Fibroblast of lung (primary cell): Measurements from ENCODE around the gene WSB2. TPM values are rescaled to one million over a fixed set of nuclear protein-coding genes. Genes with fewer than 3 reads are reported as not detected.
A peak's percentile ranks its signal among the peaks of the same experiment; 100 is the strongest.

Experiments
- DNase-seq, 2 donors: peaks; one replicate each; pipeline versions ENCODE4 v3.0.0 to v3.0.0-alpha.2; 2010; ENCODE audit warnings: low read depth in 2 of 2
- H2AFZ ChIP-seq: 2 replicates; pipeline ENCODE4 v1.5.1; 2012; ENCODE audit warnings: low read length, control low read depth, inconsistent platforms
- H3K27ac ChIP-seq: 2 replicates; pipeline ENCODE4 v1.5.1; 2011; ENCODE audit warnings: low read length, control low read depth; ENCODE audit not compliant: insufficient read depth
- H3K27me3 ChIP-seq: 2 replicates; pipeline ENCODE4 v1.5.1; 2011; ENCODE audit warnings: mild to moderate bottlenecking, low read length; ENCODE audit not compliant: control insufficient read depth, insufficient read depth
- H3K36me3 ChIP-seq: 2 replicates; pipeline ENCODE4 v1.5.1; 2011; ENCODE audit warnings: low read length; ENCODE audit not compliant: control insufficient read depth, insufficient read depth
- H3K4me1 ChIP-seq: 2 replicates; pipeline ENCODE4 v1.5.1; 2011; ENCODE audit warnings: low read length; ENCODE audit not compliant: control insufficient read depth, insufficient read depth; ENCODE audit errors: extremely low read depth
- H3K4me2 ChIP-seq: 2 replicates; pipeline ENCODE4 v1.5.1; 2011; ENCODE audit warnings: low read length, control low read depth; ENCODE audit not compliant: insufficient read depth; ENCODE audit errors: extremely low read depth
- H3K4me3 ChIP-seq, 4 experiments: fragments of 200-600 bp in 1 of 4; sonication (generic) in 1 of 4; replicated peaks in 1 of 4; 2 replicates each; pipeline ENCODE4 v1.5.1; 2011 to 2016; ENCODE audit warnings: low read length in 4 of 4, low read depth in 3 of 4, mild to moderate bottlenecking in 3 of 4, control low read depth in 2 of 4, inconsistent platforms in 1 of 4, mixed read lengths in 1 of 4; ENCODE audit not compliant: insufficient read depth in 1 of 4; ENCODE audit errors: control extremely low read depth in 1 of 4
- H3K79me2 ChIP-seq: 2 replicates; pipeline ENCODE4 v1.5.1; 2012; ENCODE audit warnings: mild to moderate bottlenecking, low read length, inconsistent platforms; ENCODE audit not compliant: control insufficient read depth, insufficient read depth
- H3K9ac ChIP-seq: 2 replicates; pipeline ENCODE4 v1.5.1; 2011; ENCODE audit warnings: mild to moderate bottlenecking, low read length, control low read depth; ENCODE audit not compliant: insufficient read depth
- H3K9me3 ChIP-seq: 2 replicates; pipeline ENCODE4 v1.5.1; 2012; ENCODE audit warnings: low read depth, low read length; ENCODE audit not compliant: control insufficient read depth, insufficient read depth
- H4K20me1 ChIP-seq: 2 replicates; pipeline ENCODE4 v1.5.1; 2011; ENCODE audit warnings: low read length; ENCODE audit not compliant: control insufficient read depth, insufficient read depth; ENCODE audit errors: extremely low read depth
- EZH2 ChIP-seq: IDR thresholded peaks from 2 replicates; pipeline ENCODE4 v1.5.1; 2012; ENCODE audit warnings: low read length, control low read depth, mild to moderate bottlenecking; ENCODE audit errors: missing control alignments
- polyA plus RNA-seq, 2 donors: library from polyadenylated mRNA; depleted of rRNA in 1 of 2; stranded (reverse) in 1 of 2; unstranded in 1 of 2; fragments of >200 nt; gene quantifications; 2 replicates each; pipeline ENCODE4 v1.2.1, GENCODE V29; 2011 to 2012; ENCODE audit warnings: missing spikeins in 1 of 2
- total RNA-seq: library from RNA; depleted of rRNA; stranded (reverse); fragments of >200 nt; gene quantifications from 2 replicates; pipeline ENCODE4 v1.2.1, GENCODE V29; 2014
- TF ChIP-seq, protein P1 (sequence below), 2 donors: IDR thresholded peaks in 1 of 2; conservative IDR thresholded peaks in 1 of 2; 1 replicate in 1 of 2; 2 replicates in 1 of 2; pipeline ENCODE4 v1.5.1; 2011 to 2012; ENCODE audit warnings: low read length in 2 of 2, control low read depth in 1 of 2, inconsistent platforms in 1 of 2, low read depth in 1 of 2, mild to moderate bottlenecking in 1 of 2

Gene WSB2
- total and polyA plus RNA-seq, 2 donors (not counting 1 experiment from before 2014, with no cell fraction given), result 118 to 122 TPM

DNA sequence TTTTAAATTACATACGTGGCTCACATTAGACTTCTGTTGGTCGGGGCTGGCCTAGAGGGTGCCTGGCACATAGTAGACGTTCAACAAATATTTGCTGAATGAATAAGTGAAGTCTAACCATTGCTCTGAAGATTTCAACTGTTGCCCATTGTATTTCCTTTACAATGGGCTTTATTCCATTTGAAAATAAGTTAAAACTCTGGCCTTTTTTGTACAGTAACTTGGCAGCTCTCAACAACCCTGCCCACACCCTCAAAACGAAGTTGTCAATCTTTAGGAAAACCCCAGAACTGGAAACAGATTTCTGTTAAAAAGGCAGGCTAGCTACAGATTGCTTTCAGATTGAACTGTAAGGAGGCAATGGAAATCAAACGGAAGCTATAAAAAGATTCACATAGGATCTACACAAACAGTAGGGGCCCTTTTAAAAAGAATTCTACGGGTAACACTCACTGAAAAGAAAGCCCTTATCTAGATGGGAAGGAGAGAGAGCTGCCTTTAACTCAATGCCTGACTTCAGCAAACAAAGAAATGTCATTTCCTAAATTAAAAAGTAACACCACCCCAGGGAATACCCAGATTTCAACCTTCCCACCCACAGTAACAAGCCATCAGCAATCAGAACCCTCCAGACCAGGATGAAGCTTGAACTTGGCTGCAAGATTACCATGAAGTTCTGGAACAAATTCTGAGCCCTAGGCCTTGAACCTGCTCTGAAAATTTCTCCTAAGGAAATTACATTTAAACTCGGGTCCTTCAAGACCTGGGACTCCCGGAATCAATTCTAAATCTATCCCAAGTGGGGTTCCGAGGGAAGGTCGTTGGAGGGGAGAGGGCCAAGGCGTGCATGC is 1.4 kb downstream of the WSB2 start:
- Histone ChIP-seq H3K79me2 (peaks cover 58% of the 10 kb centered on the region), H3K4me3 (peak overlapping the region; percentile 89 to 90 (median 90)), H3K27me3 (no peaks in the 10 kb centered on the region), H3K9me3 (no peaks in the 10 kb centered on the region), H2AFZ (no peak overlapping the region), H3K27ac (peak overlapping the region; percentile 96), H4K20me1 (no peaks in the 10 kb centered on the region), H3K36me3 (no peaks in the 10 kb centered on the region), H3K9ac (peak overlapping the region; percentile 88), H3K4me1 (peaks cover 3% of the 10 kb centered on the region), H3K4me2 (peak overlapping the region; percentile 99)
- no peak for TF ChIP-seq EZH2
- TF ChIP-seq, protein P1, sequence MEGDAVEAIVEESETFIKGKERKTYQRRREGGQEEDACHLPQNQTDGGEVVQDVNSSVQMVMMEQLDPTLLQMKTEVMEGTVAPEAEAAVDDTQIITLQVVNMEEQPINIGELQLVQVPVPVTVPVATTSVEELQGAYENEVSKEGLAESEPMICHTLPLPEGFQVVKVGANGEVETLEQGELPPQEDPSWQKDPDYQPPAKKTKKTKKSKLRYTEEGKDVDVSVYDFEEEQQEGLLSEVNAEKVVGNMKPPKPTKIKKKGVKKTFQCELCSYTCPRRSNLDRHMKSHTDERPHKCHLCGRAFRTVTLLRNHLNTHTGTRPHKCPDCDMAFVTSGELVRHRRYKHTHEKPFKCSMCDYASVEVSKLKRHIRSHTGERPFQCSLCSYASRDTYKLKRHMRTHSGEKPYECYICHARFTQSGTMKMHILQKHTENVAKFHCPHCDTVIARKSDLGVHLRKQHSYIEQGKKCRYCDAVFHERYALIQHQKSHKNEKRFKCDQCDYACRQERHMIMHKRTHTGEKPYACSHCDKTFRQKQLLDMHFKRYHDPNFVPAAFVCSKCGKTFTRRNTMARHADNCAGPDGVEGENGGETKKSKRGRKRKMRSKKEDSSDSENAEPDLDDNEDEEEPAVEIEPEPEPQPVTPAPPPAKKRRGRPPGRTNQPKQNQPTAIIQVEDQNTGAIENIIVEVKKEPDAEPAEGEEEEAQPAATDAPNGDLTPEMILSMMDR (conservative IDR thresholded peaks at IDR 0.05 in 1 of 2, IDR thresholded peaks at IDR 0.05 in 1 of 2; ENCODE audit: low read depth in 1 of 2, low read length in 2 of 2), result no peak
- peak; percentile 22 to 82 for DNase-seq

GRCh38 chr12:118058881-118059280 is 2.1 kb downstream of the WSB2 start:
- H3K4me1 ChIP-seq, result peaks cover 3% of the 10 kb centered on the region

DNA sequence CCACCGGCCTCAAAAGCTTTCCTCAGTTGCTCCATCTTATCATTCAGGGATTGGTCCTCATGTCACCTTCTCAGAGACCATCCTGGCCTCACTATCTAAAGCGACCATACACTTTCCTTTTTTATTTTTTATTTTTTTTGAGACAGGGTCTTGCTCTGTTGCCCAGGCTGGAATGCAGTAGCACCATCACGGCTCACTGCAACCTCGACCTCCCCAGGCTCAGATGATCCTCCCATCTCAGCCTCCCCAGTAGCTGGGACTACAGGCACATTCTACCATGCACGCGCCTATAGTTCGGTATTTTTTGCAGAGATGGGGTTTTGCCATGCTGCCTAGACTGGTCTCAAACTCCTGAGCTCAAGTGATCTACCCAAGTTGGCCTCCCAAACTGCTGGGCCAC is 2.8 kb downstream of the WSB2 start:
- H3K27me3 ChIP-seq, result no peaks in the 10 kb centered on the region
- H4K20me1 ChIP-seq, result no peaks in the 10 kb centered on the region
- no peak overlapping the region for H2AFZ ChIP-seq
- H3K9me3 ChIP-seq, result no peaks in the 10 kb centered on the region
- H3K79me2 ChIP-seq, result peaks cover 60% of the 10 kb centered on the region
- H3K4me1 ChIP-seq, result peaks cover 7% of the 10 kb centered on the region
- DNase-seq, result no peak
- H3K36me3 ChIP-seq, result no peaks in the 10 kb centered on the region
- H3K9ac ChIP-seq, result no peak overlapping the region
- H3K4me2 ChIP-seq, result no peak overlapping the region
- no peak overlapping the region for H3K4me3 ChIP-seq
- no peak overlapping the region for H3K27ac ChIP-seq
- TF ChIP-seq EZH2, result no peak
- TF ChIP-seq, protein P1 (conservative IDR thresholded peaks at IDR 0.05 in 1 of 2, IDR thresholded peaks at IDR 0.05 in 1 of 2; ENCODE audit: low read depth in 1 of 2, low read length in 2 of 2), result no peak

More at GRCh38 chr12:118058881-118059280, 2.1 kb downstream of the WSB2 start:
- H3K36me3 ChIP-seq, result no peaks in the 10 kb centered on the region
- H2AFZ ChIP-seq, result no peak overlapping the region
- no peak for TF ChIP-seq EZH2
- TF ChIP-seq, protein P1 (conservative IDR thresholded peaks at IDR 0.05 in 1 of 2, IDR thresholded peaks at IDR 0.05 in 1 of 2; ENCODE audit: low read depth in 1 of 2, low read length in 2 of 2), result no peak
- no peak overlapping the region for H3K9ac ChIP-seq
- no peak overlapping the region for H3K27ac ChIP-seq
- H3K9me3 ChIP-seq, result no peaks in the 10 kb centered on the region
- DNase-seq, result no peak
- H3K79me2 ChIP-seq, result peaks cover 58% of the 10 kb centered on the region
- H3K4me2 ChIP-seq, result peak overlapping the region; percentile 41
- H3K27me3 ChIP-seq, result no peaks in the 10 kb centered on the region
- H4K20me1 ChIP-seq, result no peaks in the 10 kb centered on the region
- H3K4me3 ChIP-seq, result peak overlapping the region in 1 of 4 experiments; percentile 89
